Bronchial epithelial cell (primary cell): ENCODE measurements around the gene KPNB1. TPM values are rescaled to one million over a fixed set of nuclear protein-coding genes. Genes with fewer than 3 reads are reported as not detected.
A peak's percentile ranks its signal among the peaks of the same experiment; 100 is the strongest.

Experiments
- DNase-seq: peaks from one replicate; pipeline ENCODE4 v3.0.0-alpha.2; 2010; ENCODE audit warnings: low read depth
- FAIRE-seq: peaks from 2 replicates; lab custom pipeline; 2011; peaks lifted over from hg19 to GRCh38; lab: Jason Lieb, UNC
- H3K27me3 ChIP-seq: 2 replicates; pipeline ENCODE4 v1.5.1; 2011; ENCODE audit warnings: low read length; ENCODE audit not compliant: control insufficient read depth, insufficient read depth
- H3K36me3 ChIP-seq: 2 replicates; pipeline ENCODE4 v1.5.1; 2011; ENCODE audit warnings: low read length; ENCODE audit not compliant: control insufficient read depth, insufficient read depth
- H3K4me3 ChIP-seq: 2 replicates; pipeline ENCODE4 v1.5.1; 2011; ENCODE audit warnings: mild to moderate bottlenecking, low read depth, low read length, control low read depth
- total RNA-seq: library from RNA; depleted of rRNA; stranded (reverse); fragments of >200 nt; gene quantifications from 2 replicates; pipeline ENCODE4 v1.2.1, GENCODE V29; 2014
- TF ChIP-seq, protein P1 (sequence below): IDR thresholded peaks from 2 replicates; pipeline ENCODE4 v1.5.1; 2011; ENCODE audit warnings: mild to moderate bottlenecking, moderate library complexity, low read length, control low read depth, inconsistent platforms; ENCODE audit not compliant: insufficient read depth, severe bottlenecking

The KPNB1 gene
- total RNA-seq, 1 donor from 2014 or later, result 279 TPM

DNA sequence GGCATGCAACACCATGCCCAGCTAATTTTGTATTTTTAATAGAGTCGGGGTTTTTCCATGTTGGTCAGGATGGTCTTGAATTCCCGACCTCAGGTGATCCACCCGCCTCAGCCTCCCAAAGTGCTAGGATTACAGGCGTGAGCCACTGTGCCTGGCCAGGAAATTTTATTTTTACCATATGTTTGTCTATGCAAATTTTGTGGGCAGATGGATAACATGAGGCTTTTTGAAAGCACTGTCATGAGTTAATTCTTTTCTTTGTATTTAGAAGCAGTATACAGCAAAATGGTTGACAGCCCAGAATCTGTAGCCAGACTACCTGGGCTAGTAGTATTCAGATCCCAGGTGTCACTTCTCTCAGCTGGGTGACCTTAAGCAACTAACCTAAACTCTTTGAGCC is 8.5 kb upstream of the KPNB1 start:
- Histone ChIP-seq H3K4me3 (no peak overlapping the region), H3K36me3 (no peaks in the 10 kb centered on the region), H3K27me3 (no peaks in the 10 kb centered on the region)
- TF ChIP-seq, protein P1, sequence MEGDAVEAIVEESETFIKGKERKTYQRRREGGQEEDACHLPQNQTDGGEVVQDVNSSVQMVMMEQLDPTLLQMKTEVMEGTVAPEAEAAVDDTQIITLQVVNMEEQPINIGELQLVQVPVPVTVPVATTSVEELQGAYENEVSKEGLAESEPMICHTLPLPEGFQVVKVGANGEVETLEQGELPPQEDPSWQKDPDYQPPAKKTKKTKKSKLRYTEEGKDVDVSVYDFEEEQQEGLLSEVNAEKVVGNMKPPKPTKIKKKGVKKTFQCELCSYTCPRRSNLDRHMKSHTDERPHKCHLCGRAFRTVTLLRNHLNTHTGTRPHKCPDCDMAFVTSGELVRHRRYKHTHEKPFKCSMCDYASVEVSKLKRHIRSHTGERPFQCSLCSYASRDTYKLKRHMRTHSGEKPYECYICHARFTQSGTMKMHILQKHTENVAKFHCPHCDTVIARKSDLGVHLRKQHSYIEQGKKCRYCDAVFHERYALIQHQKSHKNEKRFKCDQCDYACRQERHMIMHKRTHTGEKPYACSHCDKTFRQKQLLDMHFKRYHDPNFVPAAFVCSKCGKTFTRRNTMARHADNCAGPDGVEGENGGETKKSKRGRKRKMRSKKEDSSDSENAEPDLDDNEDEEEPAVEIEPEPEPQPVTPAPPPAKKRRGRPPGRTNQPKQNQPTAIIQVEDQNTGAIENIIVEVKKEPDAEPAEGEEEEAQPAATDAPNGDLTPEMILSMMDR, result no peak
- DNase-seq (no peak), FAIRE-seq (no peak)

- no peak for FAIRE-seq
- peak; percentile 38 for DNase-seq
- no peak overlapping the region for H3K4me3 ChIP-seq
- TF ChIP-seq, protein P1, result no peak
- no peaks in the 10 kb centered on the region for H3K27me3 ChIP-seq
- no peaks in the 10 kb centered on the region for H3K36me3 ChIP-seq
Observed at GRCh38 chr17:47643116-47643515, 6.6 kb upstream of the KPNB1 start.

DNA sequence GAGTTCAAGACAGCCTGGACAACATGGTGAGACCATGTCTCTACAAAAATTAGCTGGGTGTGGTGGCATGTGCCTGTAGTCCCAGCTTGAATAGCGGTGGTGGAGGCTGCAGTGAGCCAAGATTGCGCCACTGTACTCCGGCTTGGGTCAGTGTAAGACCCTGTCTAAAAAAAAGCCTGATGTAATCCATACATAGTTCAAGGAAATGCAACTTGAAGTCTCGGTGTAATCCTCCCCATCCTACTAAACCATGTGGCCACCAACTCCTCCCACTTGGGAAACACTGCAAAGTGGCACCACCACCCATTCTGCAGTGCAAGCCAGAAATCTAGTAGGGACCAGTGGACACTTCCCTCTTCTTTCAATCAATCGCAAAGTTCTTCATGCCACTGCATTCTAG is 5.4 kb upstream of the KPNB1 start:
- H3K27me3 ChIP-seq, result no peaks in the 10 kb centered on the region
- no peak overlapping the region for H3K4me3 ChIP-seq
- no peaks in the 10 kb centered on the region for H3K36me3 ChIP-seq
- TF ChIP-seq, protein P1, result no peak
- DNase-seq, result no peak
- no peak for FAIRE-seq

- DNase-seq (peak; percentile 12), FAIRE-seq (no peak)
- no peaks in the 10 kb centered on the region for H3K27me3 ChIP-seq
- TF ChIP-seq, protein P1, result no peak
- peak overlapping the region; percentile 73 for H3K4me3 ChIP-seq
- H3K36me3 ChIP-seq, result peaks cover 11% of the 10 kb centered on the region
Observed at GRCh38 chr17:47649972-47650524, 329 bp downstream of the KPNB1 start.

DNA sequence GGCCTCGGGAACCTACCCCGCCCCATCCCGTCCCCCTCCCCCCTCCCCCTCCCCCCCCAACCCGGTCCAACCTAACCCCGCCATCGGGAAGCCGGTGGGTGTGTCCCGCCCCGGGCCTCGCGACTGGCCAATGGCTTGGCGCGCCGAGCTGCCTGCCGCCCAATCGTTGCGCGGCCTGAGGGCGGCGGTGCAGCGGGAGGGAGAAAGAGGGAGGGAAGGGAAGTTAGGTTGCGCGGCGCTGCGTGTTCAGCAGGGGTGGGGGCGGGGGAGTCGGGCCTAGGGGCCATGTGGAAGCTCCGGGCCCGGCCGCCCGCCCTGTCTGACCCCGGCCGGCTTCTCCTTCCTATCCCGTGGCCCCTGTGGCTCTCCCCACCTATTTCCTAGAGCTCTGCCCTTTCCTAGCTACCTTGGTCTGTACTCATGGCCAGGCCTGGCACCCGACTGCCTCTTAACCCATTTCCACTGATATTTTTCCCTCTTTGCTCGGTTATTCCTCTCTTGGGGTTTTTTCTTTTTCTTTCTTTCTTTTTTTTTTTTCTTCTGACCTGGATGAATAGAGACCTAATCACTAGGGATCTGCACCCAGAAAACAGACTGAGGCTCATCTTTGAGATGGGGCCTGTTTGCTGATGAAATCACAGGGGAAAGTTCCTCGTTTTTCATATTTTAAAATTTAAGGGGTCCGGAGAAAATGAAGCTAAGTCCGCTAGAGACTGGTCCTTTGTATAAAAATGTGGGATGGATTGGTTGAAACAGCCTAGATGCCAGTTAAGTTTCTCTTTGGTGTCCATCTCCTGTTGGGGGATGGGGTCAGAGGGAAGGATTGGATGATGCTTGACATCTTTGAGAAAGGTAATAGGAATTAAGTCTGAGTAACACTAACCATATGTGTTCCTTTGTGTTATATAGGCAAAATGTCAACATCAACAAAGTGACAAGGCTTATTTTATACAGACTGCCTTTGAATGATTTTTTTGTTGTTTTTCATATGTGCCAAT is 1.1 kb downstream of the KPNB1 start:
- DNase-seq, result peak; percentile 82
- peaks cover 14% of the 10 kb centered on the region for H3K36me3 ChIP-seq
- FAIRE-seq, result no peak
- H3K4me3 ChIP-seq, result peak overlapping the region; percentile 73
- H3K27me3 ChIP-seq, result no peaks in the 10 kb centered on the region
- TF ChIP-seq, protein P1, result no peak
